Endometrium (tissue), 2 donors: ENCODE data around the gene BCL11A.

Experiments used
- FAIRE-seq: peaks from 2 replicates; lab custom pipeline; 2012; peaks lifted over from hg19 to GRCh38; lab: Jason Lieb, UNC
- donor health status: control.
- donor health status: control.

BCL11A gene

DNA sequence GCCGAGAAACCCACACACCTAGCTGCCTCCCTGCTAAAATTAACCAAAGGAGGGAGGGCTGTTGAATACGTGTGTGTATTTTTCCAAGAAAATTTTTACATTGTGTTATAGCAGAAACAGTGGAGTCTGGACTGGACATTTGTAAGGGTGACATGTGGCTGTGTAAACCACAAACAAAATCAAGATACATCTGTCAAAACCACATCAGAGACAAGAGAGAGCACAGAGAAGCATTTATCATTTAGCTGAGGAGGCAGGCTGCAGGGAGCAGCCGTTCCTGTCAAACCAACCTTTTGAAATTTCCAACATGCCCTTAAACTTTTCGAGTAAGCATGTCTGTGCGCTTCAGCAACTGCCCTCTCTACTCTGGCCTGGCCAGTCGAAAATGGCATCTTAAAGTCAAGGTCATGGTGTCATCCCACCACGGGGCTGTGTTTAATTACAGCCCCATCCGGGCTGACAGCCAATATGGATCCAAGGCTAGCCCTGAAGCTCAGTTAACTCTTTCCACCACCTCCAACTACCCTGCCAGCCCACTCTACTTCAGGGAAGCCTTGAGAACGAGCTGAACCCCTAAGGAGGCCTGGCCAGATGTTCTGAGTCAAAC, 8.4 kb downstream of the BCL11A start:
- no peak for FAIRE-seq

DNA sequence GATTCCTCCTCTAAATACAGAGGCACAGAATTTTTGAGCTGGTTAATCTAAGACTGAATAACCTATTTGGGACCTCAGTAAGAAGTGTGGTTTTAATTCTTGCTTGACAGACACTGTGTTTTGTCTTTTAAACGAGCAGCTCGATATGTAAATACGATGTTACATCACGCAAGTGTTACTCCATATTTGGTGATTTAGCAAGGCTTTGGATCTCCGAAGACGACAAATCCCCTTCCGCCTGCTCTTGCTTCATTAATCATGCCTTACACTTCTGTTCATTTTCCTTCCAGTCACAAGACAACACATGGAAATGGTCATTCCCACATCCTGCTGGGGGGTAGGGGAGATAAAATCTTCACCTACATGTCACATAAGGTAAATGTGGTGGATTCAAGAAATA, 9.4 kb downstream of the BCL11A start:
- FAIRE-seq: no peak

DNA sequence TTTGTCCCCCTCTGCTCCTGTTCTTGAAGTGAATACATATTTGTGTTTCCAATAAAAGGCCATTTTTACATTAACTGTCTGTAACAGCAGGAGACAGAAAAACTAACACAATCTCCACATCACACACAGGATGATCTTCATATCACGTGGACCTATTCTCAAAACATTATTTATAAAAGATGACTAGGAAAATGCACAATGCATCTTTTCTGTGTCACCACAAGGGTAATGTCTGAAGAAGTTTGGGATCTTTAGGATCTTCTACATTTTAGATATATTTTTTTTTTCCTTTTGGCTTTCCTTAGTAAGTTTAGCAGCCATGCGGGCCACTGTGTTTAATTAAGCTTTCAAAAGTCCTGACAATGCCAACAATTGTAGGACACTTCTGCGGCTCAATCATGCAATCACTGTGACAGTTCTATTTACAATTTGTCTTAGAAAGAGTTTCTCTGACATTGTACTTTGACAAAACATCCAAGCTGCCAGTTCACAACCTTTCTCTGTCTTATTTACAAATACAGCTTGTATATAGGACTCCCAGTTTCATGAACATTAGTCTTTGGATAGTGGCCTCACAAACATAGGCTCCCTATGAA, 12.3 kb downstream of the BCL11A start:
- FAIRE-seq: no peak

DNA sequence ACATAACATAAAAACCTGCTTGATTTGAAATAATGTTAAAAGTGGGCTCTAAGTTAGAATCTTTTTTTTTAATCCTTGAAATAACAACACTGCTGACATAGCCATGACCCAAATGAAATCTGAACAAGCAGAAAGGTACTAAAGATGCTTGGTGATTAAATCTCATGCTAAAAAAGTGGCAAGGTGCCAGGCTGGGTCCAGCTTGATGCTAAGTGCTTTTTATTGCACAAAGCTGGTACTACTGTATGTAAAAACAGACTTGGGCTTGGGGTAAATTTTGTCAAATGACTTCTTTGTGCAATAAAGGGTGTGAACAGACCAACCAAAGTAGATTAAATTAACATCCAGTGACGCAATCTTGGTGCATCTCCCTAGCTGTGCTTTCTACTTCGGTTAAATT, 13.4 kb downstream of the BCL11A start:
- FAIRE-seq: no peak

DNA sequence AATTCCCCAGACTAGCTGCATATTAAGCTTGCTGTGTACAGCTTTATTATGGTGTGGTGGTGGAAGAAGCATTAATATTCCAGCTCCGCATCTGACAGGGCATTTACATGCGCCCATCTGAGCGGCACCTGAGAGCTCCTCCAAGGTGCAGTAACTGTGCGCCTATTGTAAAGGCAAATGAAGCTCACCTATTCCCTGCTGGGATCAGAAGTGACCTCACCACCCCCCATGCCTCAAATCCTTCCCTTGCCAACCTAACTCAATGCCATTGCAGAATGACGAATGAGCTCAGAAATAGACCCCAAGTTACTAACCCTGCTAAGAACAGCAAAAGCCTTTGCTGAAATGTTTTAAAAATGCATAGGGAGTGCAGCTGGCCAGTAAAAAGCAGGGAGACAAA, 14.3 kb downstream of the BCL11A start:
- FAIRE-seq: no peak

DNA sequence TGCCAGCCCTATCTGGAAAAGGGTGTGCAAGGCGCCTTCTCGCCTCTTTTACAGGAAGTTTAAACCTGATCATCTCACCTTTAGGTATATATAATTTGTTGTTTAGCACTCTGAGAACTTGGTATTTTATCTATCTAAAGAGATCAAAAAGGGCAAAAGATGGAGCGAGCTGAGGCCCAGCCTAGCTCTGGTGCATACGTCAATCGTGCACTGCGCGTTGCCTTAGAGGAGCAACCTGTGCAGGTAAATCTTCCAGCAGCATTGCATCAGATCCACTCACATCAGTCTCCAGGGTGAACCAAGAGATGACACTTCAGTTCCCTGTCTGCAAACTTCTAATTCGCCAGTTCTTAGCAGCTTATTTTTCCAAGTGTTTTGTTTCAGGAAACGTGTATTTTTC, 15.4 kb downstream of the BCL11A start:
- no peak for FAIRE-seq

DNA sequence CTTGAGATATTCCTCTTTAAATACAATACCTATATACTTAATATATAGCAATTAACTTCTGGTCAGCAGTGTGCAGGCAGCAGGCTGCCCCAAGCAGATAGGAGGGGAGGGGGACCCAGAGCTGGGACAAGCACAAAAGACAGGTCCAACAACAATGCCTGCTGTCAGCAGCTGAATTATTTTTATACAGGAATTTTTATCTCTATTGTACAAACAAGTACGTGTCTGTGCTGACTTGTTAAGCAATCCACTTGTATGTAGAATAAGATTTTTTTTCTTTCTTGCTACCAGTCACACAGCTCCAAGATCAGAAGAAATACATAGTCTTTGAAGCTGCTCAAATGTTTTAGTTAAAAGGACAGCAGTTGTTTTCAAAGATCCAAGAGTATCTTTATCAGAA, 16.7 kb downstream of the BCL11A start:
- no peak for FAIRE-seq

DNA sequence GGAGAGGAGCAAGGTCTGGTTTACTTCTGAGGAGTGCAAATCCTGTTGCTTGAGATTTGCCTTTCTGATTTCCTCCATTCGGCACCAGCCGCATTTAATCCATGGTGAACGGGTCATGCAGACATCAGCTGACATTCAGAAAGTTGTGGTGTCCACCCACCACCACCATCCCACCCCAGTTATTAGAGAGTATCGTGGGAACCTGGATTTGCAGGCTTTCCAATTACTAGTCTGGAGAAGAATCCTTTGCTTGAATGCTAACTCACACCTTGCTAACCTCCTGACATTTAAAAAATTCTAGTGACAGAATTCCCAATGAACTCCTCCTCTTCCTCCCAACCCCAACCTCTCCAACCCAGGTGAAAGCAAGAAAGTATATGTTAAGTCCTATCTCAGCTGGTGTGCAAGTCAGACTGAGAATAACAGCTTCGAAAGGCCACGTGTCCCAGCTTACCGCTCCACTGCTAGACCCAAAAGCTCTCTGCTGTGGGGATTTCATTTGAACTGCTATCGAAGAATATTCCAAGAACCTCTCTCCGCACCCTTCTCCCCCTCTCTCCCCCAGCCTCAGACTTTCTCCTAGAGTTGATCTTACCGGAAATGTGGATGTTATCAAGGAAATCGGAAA, 17.7 kb downstream of the BCL11A start:
- FAIRE-seq: no peak

DNA sequence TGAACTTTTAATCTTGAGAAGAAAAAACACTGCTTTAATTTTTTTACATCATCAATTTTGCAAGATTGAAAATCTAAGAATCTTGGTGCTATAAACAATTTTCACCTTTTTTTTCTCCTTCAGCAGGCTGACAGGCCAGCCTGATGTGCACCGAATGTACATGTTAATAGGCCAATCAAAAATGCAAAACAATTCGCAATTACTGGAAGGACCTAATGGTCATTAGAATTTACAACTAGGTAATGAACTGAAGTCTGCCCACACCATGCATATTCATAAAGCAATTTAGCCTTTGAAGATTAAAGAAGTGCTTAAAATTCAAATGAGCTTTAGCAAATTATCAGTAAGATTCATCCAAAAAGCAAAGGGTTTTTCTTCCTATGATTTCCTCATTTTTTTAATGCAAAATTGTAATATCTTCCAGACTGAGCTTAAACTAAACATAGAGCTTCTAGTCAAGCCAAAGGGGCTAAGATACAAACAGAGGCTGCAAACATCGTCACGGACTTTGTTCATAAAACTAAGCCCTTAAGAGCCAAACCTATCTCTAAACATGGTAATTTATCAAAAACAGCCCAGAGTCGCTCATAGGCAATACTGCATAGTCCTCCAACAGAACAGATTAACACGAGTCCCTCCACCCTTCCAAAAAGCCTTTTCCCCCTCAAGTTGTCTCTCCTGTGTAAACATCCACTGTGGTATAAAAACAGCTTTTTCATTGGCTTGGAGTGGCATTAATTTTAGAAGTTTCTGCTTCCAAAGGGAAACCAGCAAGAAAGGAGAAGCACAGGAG, 18.4 kb downstream of the BCL11A start:
- no peak for FAIRE-seq

DNA sequence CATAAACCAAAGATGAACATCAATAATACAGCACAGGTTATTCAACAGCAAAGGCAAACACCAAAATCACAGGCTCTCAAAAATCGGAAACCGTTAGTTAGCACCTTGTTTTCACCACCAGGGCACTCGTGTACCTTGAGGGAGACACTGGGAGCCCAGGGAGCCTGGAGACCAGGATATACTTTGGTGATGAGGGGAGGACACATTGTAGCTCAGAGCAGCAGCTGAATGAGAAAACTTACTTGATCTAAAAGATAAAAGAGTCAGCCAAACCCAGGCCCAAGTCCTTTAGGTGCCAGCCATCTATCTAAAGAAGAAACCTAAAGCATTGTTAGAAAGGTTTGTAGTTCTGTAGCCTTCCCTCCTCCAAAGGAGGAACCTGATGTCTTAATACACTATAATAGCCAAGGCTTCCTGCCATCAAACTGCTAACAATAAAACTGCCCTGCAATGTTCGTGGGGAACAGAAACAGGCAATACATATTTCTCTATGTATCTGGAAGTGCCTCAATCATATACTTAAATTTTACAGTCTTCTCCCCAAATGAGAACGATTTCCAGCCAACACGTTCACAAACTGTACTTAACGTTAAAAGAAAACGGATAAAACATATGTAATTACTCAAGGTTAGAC, 19.3 kb downstream of the BCL11A start:
- FAIRE-seq: no peak

DNA sequence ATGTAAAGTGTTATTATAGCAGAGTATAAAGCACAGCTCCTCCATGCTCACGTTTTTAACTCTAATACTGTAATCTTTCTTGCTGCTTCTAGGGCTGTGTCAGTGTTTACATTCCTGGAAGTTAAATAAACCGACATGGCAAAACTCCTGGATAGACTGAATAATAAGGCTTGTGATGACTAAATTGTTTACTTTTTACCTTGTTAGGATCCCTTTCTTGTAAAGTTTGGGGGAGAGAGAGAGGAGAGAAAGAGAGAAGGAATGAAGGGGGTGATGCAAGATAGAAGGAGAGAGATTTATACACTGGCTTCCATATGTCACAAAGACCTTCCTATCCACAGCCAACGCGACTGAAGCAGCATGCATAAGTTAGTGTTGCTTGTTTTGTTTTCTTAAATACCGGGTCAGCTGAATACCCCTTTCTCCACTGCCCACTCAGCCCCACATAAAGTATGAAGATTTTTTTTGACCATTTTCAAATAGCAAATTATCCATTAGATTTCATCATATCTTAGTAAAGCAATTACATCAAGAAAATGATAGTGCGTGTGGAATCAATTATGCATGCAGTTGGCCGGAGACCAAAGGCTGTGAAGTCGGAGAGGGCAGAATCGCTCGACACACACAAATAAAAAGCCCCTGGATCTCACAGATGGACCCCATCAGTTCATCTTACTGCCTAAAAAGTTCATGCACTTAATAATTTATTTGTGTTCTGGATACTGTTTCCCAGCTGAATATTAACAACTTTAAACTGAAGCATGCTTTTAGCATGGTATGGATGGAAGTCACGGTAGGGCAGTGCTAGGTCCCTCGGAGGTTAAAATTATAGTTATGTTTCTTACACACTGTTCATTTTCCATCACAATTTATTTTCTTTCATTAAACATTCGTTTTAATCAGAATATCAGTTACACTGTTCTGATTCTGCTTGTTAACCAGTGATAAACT, 20.1 kb downstream of the BCL11A start:
- FAIRE-seq: peak; percentile 89

DNA sequence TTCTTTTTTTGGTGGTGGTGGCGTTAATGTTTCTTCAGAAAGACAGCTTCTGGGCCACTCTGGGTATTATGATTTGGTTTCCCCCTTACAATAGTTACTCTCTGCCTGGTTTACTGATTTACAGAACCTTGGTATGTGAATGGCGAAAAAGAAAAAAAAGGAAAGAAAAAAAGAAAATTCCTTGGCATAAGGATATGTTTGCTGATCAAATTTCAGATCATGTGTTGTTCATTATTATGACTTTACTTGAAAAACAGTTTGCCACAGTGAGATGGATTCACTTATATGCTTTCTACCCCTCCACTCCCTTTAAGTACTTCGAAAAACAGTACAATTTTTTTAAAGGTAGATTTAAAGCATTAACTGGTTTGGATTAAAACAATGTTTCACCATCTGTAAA, 21.0 kb downstream of the BCL11A start:
- FAIRE-seq: peak; percentile 84

DNA sequence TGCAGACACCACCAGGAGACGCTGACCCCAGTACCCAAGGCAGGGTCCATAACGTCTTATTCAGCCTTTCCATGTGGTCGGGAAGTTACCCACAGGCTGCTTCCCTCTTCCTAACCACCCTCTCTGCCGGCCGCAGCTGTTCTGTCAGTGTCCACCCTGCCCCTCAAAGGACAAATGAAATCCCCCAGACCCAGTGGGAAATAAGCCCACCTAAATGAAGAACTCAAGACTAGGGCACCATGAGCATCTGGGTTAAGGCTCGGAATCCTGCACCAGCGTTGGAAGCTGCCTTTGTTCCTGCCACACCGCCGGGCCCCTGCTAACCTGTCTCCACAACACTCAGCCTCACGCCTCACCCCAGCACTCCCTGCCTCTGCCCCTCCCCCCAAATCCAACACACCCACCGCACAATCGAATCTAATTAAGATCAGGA, 21.7 kb downstream of the BCL11A start:
- no peak for FAIRE-seq

DNA sequence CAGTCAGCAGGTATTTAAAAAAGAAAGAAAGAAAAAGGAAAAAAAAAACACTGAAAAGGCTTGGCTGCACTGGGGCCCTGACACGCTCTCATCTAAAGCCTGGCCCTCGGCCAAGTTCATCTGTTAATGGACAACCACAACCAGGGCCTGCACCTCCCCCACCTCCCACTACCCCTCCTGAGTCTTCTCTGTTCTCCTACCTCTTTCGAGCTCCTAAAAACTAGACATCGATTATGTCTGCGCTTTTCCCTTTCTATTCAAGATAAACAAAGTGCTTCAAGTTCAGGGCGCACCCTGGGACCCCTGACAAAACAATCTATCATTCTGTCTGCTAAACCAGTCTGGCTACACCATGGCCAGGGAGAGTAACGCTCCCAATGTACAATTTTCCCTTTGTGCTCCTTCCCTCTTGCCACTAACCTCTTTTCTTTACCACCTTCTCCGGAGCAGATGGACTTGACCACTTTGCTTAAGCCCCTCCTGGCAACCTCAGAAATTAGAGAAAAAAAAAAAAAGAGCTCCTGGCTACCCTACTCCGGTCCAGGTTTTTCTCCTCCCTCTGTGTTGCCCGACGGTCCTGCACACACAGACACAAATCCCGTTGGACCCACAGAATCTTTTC, 22.7 kb downstream of the BCL11A start:
- FAIRE-seq: no peak

DNA sequence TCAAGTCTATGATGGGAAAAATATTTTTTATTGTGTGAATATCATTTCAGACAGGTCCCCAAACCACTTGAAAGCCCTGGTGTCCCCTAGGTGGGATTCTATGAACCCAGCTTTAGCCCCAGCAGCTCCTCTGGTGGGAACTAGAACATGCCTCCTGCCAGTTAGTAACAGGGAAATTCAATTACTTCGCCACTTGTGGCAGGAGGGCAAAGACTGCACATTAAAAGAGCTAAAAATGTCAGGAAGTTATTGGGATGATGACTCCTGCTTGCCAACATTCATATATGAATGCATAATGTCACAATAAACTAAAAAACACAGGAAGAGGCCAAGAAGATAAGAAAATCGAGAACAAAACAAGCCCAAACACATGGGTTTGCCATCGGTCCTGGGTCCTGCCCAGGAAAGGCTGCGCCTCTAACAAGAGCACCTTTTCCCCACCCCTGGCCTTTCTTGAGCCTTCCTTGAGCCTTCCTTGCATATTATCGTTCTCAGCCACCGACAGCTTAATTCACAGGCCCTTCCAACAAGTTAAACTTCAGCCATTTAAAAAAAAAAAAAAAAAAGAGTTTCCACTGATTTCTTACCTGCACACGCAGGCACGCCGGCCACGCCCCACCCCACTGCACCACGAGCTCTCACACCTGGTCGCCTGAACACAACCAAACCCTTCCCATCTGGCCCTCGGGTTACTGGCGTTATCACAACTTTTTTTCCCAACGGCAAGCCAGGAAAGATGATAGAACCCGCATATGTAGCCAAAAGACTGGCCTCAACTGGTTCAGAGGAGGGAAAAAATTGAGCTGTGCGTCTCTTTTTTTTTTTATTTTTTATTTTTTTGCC, 23.4 kb downstream of the BCL11A start:
- FAIRE-seq: no peak

DNA sequence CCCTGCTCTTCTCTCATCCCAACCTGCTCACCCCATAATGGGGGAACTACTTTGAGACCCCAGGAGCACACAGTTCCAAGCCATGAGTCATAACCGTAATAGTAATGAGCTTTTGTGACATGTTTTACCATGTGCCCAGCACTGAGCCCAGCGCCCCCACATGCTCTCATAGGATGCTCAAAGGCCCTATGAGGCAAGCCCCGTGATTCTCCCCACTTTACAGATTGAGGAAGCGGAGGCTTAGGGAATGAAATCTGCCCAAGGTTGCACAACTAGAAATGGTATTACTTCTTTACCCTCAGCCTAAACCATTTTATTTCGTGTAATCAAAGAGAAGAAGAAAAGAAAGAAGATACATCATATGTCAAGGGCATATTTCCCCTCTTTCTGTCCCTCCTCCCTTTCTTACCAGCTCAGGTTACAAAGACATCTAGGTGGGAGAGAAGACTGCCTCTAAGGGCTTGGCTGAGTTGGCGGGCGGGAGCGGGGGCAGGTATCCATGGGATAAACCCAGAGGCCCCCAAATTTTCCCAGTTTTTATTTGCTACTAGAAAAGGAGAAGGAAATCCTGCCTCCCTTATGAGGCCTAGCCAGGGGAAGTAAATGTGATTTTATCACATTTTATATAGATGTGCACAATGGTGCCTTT, 24.2 kb downstream of the BCL11A start:
- FAIRE-seq: no peak

DNA sequence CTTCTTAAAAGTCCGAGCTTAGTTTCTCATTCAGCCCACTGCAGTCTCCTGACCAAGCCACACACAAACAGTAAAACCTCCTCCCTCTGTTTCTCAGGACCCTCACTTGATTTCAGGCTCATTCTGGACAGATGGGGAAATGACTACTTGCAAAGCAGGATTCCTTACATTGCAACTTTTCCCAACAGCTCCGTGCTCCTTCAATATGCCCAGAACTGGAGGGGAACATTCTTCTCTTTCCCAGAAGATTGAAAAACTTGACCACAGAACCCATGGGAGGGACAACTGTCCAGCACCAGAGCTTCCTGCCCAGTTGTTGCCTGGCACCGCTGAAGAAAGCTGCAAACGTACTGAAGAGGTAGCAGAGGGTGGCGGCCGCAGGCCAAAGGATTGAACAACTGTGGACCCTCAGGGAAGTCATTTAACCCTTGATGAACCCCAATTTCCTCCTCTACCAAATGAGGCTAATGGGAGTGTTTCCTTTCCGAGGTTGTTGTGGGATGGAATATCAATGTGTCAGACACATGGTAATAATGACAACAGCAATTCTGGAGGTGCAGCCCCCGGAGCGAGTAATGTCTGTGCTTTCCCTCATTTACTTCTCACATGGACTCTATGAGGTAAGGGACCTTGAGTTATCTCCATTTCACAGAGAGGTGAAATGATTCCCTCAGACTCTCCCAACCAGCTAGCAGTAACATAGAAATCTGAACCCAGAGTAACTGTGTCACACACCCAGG, 25.0 kb downstream of the BCL11A start:
- FAIRE-seq: no peak

DNA sequence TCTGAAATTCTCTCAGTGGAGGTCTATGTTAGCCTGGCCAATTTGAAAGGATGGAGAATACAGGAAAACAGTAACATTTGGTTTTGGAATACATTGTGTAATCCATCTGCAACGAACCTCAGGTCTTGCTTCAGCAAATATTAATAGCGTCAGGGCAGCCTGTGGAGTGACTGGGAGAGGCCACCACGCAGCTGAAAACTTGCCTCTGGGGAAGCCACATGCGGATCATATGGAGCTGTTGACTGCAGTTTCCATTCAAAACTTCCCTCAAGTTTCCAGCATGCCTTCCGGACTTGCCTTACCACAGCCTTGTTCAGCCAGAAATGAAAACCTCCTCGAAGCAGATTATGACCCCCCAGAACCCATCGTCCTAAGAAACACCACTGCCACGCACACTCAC, 25.7 kb downstream of the BCL11A start:
- FAIRE-seq: no peak

DNA sequence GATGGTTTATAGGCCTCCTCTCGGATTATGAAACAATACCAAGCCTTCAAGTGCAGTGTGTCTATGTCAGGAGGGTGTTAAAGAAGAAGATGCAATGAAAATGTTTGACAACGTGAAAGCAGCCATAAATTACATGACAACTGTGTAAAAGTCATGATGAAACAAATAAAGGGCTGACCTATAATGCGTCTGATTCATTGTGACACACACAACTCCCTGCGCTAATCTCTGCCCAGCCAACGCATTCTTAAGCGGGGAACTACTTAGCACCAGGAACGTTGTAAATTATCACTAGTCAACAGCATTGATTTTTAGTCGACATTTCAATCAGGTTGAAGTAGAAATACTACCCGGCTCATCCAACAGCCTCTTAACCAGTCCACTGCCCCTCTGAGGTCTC, 26.8 kb downstream of the BCL11A start:
- no peak for FAIRE-seq
